GM13977 (cell line): ENCODE data around the gene COPS8.

ENCODE experiments used
- DNase-seq: peaks from one replicate; pipeline ENCODE4 v3.0.0; 2012; ENCODE audit warnings: low spot score
- CTCF ChIP-seq: IDR thresholded peaks from 2 replicates; pipeline ENCODE4 v1.5.1; 2012; ENCODE audit warnings: mild to moderate bottlenecking, control low read depth; ENCODE audit not compliant: insufficient read depth; ENCODE audit errors: extremely low read depth, missing control alignments
- in situ Hi-C: fragments of 300-500 bp; cut with MboI; formaldehyde crosslinking; loops from one replicate; pipeline ENCODE4 v1.12.0; 2022; ENCODE audit warnings: low sequenced_read_pairs, low pct_unique_long_range_greater_than_20kb, mixed read lengths, inconsistent platforms; ENCODE audit not compliant: unreplicated experiment

The COPS8 gene

DNA sequence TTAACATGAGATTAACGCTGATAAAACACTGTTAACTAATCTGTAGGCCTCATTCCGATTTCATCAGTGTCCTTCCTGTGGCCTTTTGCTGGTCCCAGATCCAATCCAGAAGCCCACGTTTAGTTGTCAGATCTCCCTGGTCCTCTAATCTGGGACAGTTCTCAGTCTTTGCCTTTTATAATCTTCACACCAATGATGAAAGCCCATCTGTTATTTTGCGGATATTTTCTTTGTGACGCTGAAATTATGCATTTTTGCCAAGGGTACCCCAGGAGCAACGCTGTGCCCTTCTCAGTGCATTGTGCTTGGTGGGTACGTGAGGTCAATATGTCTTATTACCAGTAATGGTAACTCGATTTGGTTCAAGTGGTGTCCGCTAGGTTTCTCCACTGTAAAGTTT, 51.1 kb downstream of the COPS8 start:
- no peak for TF ChIP-seq CTCF
- DNase-seq = no peak
- in situ Hi-C loops = no loop called here

- in situ Hi-C loops = no loop called here
- no peak for DNase-seq
- no peak for TF ChIP-seq CTCF
These were observed 52.1 kb downstream of the COPS8 start for GRCh38 chr2:237137626-237138323.

DNA sequence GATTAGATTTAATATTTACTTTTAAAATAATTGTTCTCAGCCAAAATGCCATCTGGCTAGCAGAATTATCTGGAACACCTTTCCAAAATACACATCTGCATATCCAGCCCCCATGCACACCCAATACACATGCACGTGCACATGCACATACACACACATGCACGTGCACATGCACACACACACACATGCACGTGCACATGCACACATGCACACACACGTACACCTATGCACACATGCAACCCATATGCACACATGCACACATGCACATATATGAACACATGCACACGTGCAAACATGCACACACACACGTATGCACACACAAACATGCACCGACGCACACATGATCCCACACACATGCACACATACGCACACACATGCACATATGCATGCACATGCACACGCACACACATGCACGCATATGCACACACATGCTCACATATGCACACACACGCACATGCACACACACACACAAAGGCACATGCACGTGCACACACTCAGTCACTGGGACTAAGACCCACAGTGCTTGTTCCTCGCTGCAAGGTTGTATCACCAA, 53.5 kb downstream of the COPS8 start:
- TF ChIP-seq CTCF = no peak
- in situ Hi-C loops = no loop called here
- DNase-seq = no peak

- no peak for DNase-seq
- in situ Hi-C loops = no loop called here
- TF ChIP-seq CTCF = no peak
These were observed 55.1 kb downstream of the COPS8 start for GRCh38 chr2:237140689-237141285.

- in situ Hi-C loops = no loop called here
- no peak for TF ChIP-seq CTCF
- no peak for DNase-seq
These were observed 55.9 kb downstream of the COPS8 start for GRCh38 chr2:237141571-237142051.

- in situ Hi-C loops = no loop called here
- no peak for TF ChIP-seq CTCF
- no peak for DNase-seq
These were observed 57.4 kb downstream of the COPS8 start for GRCh38 chr2:237143118-237143517.
